Panc1 (cell line): ENCODE results near the gene STARD7. TPM values are rescaled to one million over a fixed set of nuclear protein-coding genes. Genes with fewer than 3 reads are reported as not detected.

Source experiments
- ATAC-seq: fragments of 200-7000 bp; cut with Tn5 transposase; 2 replicates; pipeline ENCODE4 v1.9.1; 2020; ENCODE audit warnings: mild to moderate bottlenecking, moderate library complexity
- BruUV-seq: library from RNA; stranded (reverse); fragments of 400-500 nt; replicated peaks from 2 replicates; lab custom pipeline; 2021; lab: Mats Ljungman, UMichigan
- CTCF ChIA-PET: fragments of 300-600 bp; sonication (Branson Sonifier 250); formaldehyde crosslinking; loops from one replicate; lab custom pipeline; 2022; ENCODE audit warnings: antibody characterized with exemption; lab: Charles Lee
- POLR2A ChIA-PET: fragments of 300-600 bp; sonication (Branson Sonifier 250); formaldehyde crosslinking; loops from one replicate; lab custom pipeline; 2022; ENCODE audit warnings: antibody characterized with exemption; lab: Charles Lee
- DNase-seq: peaks from one replicate; pipeline ENCODE4 v3.0.0-alpha.2; 2010; ENCODE audit warnings: low read depth, low spot score
- H3K27ac ChIP-seq: 2 replicates; pipeline ENCODE4 v1.5.1; 2011; ENCODE audit warnings: mild to moderate bottlenecking, low read length, inconsistent platforms
- H3K27me3 ChIP-seq: fragments of 200-500 bp; sonication (Bioruptor generic); 2 replicates; pipeline ENCODE4 v1.6.0; 2014; ENCODE audit warnings: low read length, inconsistent platforms; ENCODE audit not compliant: control insufficient read depth, insufficient read depth
- H3K36me3 ChIP-seq: fragments of 200-500 bp; sonication (Bioruptor generic); 2 replicates; pipeline ENCODE4 v1.5.1; 2014; ENCODE audit warnings: inconsistent platforms, mild to moderate bottlenecking, low read length, moderate library complexity; ENCODE audit not compliant: control insufficient read depth, insufficient read depth
- H3K4me1 ChIP-seq: 2 replicates; pipeline ENCODE4 v1.5.1; 2011; ENCODE audit warnings: inconsistent platforms, mild to moderate bottlenecking, low read length, moderate library complexity; ENCODE audit not compliant: control insufficient read depth, insufficient read depth
- H3K4me3 ChIP-seq, 2 experiments: 2 replicates each; pipeline ENCODE4 v1.5.1; 2011 to 2012; ENCODE audit warnings: low read depth in 2 of 2, low read length in 2 of 2, mild to moderate bottlenecking in 2 of 2, inconsistent platforms in 1 of 2, moderate library complexity in 1 of 2
- H3K9me3 ChIP-seq: fragments of 200-500 bp; sonication (Bioruptor generic); 2 replicates; pipeline ENCODE4 v1.5.1; 2014; ENCODE audit warnings: low read depth, mild to moderate bottlenecking, inconsistent platforms, low read length, moderate library complexity; ENCODE audit not compliant: control insufficient read depth, insufficient read depth
- POLR2AphosphoS5 ChIP-seq: IDR thresholded peaks from 2 replicates; pipeline ENCODE4 v1.6.1; 2012; ENCODE audit warnings: mild to moderate bottlenecking, low read depth, low read length, moderate library complexity
- SIN3A ChIP-seq: IDR thresholded peaks from 2 replicates; pipeline ENCODE4 v1.6.1; 2012; ENCODE audit warnings: low read depth, mild to moderate bottlenecking, low read length, moderate library complexity, borderline replicate concordance; ENCODE audit not compliant: insufficient read depth
- TCF7L2 ChIP-seq: IDR thresholded peaks from 2 replicates; pipeline ENCODE4 v1.6.1; 2011; ENCODE audit warnings: mild to moderate bottlenecking, low read depth, low read length, inconsistent platforms
- in situ Hi-C: cut with HindIII; loops from 2 replicates; pipeline ENCODE4 v1.10.0; 2016; ENCODE audit warnings: low sequenced_read_pairs, low pct_unique_long_range_greater_than_20kb
- intact Hi-C: fragments of 100-400 bp; cut with micrococcal nuclease; formaldehyde crosslinking; loops from one replicate; pipeline ENCODE4 v1.10.0; 2022; ENCODE audit not compliant: unreplicated experiment
- total RNA-seq: library from RNA; stranded (reverse); gene quantifications from one replicate; pipeline ENCODE4 v1.2.1, GENCODE V29; 2021; ENCODE audit not compliant: unreplicated experiment
- TF ChIP-seq, protein P1 (sequence below): fragments of 450-650 bp; IDR thresholded peaks from 2 replicates; pipeline ENCODE4 v1.5.1; 2017; ENCODE audit warnings: mild to moderate bottlenecking
- TF ChIP-seq, protein P2 (sequence below), 2 experiments: IDR thresholded peaks; 2 replicates each; pipeline ENCODE4 v1.6.1; 2011 to 2012; ENCODE audit warnings: low read depth in 2 of 2, control low read depth in 1 of 2, low read length in 1 of 2, mild to moderate bottlenecking in 1 of 2, moderate library complexity in 1 of 2; ENCODE audit not compliant: insufficient read depth in 1 of 2

Gene STARD7
- total RNA-seq, 1 experiment from 2014 or later, result 133 TPM

DNA sequence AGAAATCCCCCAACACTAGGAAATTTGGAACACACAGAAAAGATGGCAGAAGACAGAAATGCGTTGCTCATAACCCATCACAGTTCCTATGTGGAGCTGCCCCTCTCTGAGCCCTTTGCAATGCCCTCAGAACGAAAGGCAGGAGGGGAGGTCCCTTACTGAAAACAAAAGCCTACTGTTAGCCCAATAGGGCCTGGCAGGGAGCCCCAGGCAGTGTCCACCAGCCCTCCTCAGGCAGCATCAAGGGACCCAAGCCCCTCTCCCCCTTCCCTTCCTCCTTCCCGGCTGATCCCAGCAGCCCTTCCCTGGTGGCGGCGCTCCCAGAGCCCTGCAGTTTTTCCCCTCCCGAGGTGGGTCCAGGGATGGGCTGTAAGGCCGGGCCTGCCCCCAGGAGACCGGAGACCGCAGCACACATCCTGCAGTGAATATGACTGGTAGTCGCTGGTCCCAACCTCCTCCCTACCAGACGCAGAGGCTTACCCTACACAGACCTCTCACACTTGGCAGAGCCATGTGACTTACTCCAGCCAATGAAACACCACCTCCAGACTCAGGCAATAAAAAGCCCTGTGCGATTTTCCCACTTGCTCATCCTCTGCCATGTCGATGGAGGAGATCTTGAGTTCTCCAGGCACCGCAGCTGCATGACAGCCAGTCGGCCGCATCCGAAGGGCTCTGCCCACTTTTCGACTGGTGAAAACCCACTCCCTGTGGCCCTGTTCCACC, 44.0 kb downstream of the STARD7 start:
- intact Hi-C loops (no loop called here), in situ Hi-C loops (loop anchor here (25.0 kb wide), 1 partner anchor 98 kb away; the partner anchor contains the start of genes CIAO1 and TMEM127)
- BruUV-seq, result no TSS peak
- CTCF ChIA-PET, result interaction anchor here (0.5 kb wide), 1 partner anchor 17 kb away, joined by 3 read pairs; no protein-coding TSS in a partner anchor
- TF ChIP-seq SIN3A (no peak), POLR2AphosphoS5 (no peak), TCF7L2 (no peak)
- TF ChIP-seq, protein P1, sequence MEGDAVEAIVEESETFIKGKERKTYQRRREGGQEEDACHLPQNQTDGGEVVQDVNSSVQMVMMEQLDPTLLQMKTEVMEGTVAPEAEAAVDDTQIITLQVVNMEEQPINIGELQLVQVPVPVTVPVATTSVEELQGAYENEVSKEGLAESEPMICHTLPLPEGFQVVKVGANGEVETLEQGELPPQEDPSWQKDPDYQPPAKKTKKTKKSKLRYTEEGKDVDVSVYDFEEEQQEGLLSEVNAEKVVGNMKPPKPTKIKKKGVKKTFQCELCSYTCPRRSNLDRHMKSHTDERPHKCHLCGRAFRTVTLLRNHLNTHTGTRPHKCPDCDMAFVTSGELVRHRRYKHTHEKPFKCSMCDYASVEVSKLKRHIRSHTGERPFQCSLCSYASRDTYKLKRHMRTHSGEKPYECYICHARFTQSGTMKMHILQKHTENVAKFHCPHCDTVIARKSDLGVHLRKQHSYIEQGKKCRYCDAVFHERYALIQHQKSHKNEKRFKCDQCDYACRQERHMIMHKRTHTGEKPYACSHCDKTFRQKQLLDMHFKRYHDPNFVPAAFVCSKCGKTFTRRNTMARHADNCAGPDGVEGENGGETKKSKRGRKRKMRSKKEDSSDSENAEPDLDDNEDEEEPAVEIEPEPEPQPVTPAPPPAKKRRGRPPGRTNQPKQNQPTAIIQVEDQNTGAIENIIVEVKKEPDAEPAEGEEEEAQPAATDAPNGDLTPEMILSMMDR, result no peak
- TF ChIP-seq, protein P2, sequence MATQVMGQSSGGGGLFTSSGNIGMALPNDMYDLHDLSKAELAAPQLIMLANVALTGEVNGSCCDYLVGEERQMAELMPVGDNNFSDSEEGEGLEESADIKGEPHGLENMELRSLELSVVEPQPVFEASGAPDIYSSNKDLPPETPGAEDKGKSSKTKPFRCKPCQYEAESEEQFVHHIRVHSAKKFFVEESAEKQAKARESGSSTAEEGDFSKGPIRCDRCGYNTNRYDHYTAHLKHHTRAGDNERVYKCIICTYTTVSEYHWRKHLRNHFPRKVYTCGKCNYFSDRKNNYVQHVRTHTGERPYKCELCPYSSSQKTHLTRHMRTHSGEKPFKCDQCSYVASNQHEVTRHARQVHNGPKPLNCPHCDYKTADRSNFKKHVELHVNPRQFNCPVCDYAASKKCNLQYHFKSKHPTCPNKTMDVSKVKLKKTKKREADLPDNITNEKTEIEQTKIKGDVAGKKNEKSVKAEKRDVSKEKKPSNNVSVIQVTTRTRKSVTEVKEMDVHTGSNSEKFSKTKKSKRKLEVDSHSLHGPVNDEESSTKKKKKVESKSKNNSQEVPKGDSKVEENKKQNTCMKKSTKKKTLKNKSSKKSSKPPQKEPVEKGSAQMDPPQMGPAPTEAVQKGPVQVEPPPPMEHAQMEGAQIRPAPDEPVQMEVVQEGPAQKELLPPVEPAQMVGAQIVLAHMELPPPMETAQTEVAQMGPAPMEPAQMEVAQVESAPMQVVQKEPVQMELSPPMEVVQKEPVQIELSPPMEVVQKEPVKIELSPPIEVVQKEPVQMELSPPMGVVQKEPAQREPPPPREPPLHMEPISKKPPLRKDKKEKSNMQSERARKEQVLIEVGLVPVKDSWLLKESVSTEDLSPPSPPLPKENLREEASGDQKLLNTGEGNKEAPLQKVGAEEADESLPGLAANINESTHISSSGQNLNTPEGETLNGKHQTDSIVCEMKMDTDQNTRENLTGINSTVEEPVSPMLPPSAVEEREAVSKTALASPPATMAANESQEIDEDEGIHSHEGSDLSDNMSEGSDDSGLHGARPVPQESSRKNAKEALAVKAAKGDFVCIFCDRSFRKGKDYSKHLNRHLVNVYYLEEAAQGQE (IDR thresholded peaks at IDR 0.05; ENCODE audit: insufficient read depth in 1 of 2, low read depth in 2 of 2, low read length in 1 of 2), result no peak
- POLR2A ChIA-PET, result no interaction called here
- H3K9me3 ChIP-seq, result no peaks in the 10 kb centered on the region
- H3K4me3 ChIP-seq, result no peak overlapping the region
- DNase-seq, result no peak
- H3K27me3 ChIP-seq, result no peaks in the 10 kb centered on the region
- H3K27ac ChIP-seq, result no peak overlapping the region
- ATAC-seq, result peak; percentile 55; the same call in 1 of the 2 replicates
- H3K36me3 ChIP-seq, result no peaks in the 10 kb centered on the region
- H3K4me1 ChIP-seq, result no peaks in the 10 kb centered on the region

DNA sequence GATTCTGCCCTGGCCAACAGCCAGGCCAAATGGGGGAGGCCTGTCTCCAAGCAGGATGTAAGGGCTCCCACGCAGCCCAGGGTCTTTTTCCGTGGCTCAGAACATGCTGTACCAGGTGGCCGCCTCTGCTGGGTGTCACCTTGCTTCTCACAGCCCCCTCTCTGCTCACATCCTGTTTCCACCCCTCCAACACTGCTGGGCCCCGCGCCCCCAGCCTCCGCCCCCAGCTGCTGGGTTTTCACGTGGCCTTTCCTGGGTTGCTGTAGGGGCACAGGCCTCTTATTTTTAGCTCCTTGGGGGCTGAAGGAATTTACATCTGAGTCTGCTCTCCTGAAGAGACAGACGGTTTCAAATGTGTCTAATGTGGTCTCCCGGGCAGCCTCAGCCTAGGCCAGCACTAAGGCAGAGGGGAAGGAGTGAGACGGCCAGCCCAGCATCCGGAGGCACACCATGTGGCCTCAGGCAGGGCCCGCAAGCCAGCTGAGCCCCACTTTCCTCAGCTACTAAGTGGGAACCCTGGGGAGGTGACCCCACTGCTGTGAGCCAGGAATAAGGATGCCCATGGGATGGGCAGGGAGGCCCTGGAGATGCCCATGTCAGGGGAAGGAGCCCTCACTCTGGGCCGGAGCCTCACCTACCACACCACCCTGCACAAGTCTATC, 44.7 kb downstream of the STARD7 start:
- TF ChIP-seq SIN3A (no peak), POLR2AphosphoS5 (no peak), TCF7L2 (no peak)
- TF ChIP-seq, protein P1, result no peak
- TF ChIP-seq, protein P2 (IDR thresholded peaks at IDR 0.05; ENCODE audit: insufficient read depth in 1 of 2, low read depth in 2 of 2, low read length in 1 of 2), result no peak
- in situ Hi-C loops (loop anchor here (25.0 kb wide), 1 partner anchor 98 kb away; the partner anchor contains the start of genes CIAO1 and TMEM127), intact Hi-C loops (no loop called here)
- no peak for ATAC-seq
- no peak for DNase-seq
- Histone ChIP-seq H3K36me3 (no peaks in the 10 kb centered on the region), H3K4me1 (no peaks in the 10 kb centered on the region), H3K27ac (no peak overlapping the region), H3K9me3 (no peaks in the 10 kb centered on the region), H3K27me3 (no peaks in the 10 kb centered on the region), H3K4me3 (no peak overlapping the region)
- CTCF ChIA-PET, result interaction anchor here (0.5 kb wide), 1 partner anchor 16 kb away, joined by 3 read pairs; no protein-coding TSS in a partner anchor
- POLR2A ChIA-PET, result no interaction called here
- no TSS peak for BruUV-seq
